Glutamatergic neuron (in vitro differentiated cells): ENCODE measurements around the gene GLYR1. TPM values are rescaled to one million over a fixed set of nuclear protein-coding genes. Genes with fewer than 3 reads are reported as not detected.
"Not testable (repeated sequence)": the region's sequence is repeated elsewhere in the genome, so short reads cannot be mapped to it uniquely, and the experiment has no call there.

Experiments
- DNase-seq: peaks from one replicate; pipeline ENCODE4 v3.0.0; 2022
- H3K27ac Mint-ChIP-seq: one replicate; pipeline ENCODE4 v1.8.0; 2020; ENCODE audit warnings: mild to moderate bottlenecking, mixed read lengths, inconsistent platforms; ENCODE audit not compliant: unreplicated experiment
- H3K27me3 Mint-ChIP-seq: one replicate; pipeline ENCODE4 v1.8.0; 2020; ENCODE audit warnings: mild to moderate bottlenecking, moderate library complexity, mixed read lengths, inconsistent platforms; ENCODE audit not compliant: unreplicated experiment
- H3K36me3 Mint-ChIP-seq: one replicate; pipeline ENCODE4 v1.8.0; 2020; ENCODE audit warnings: mild to moderate bottlenecking, mixed read lengths, inconsistent platforms; ENCODE audit not compliant: unreplicated experiment
- H3K4me1 Mint-ChIP-seq: one replicate; pipeline ENCODE4 v1.8.0; 2020; ENCODE audit warnings: mild to moderate bottlenecking, low read depth, mixed read lengths, inconsistent platforms; ENCODE audit not compliant: unreplicated experiment
- H3K4me3 Mint-ChIP-seq: one replicate; pipeline ENCODE4 v1.8.0; 2020; ENCODE audit warnings: mild to moderate bottlenecking, mixed read lengths, inconsistent platforms; ENCODE audit not compliant: unreplicated experiment
- H3K9me3 Mint-ChIP-seq: one replicate; pipeline ENCODE4 v1.8.0; 2020; ENCODE audit warnings: mild to moderate bottlenecking, moderate library complexity, mixed read lengths, inconsistent platforms; ENCODE audit not compliant: unreplicated experiment
- CTCF ChIP-seq: fragments of 200-600 bp; sonication (generic); IDR thresholded peaks from one replicate; pipeline ENCODE4 v1.5.0; 2021; ENCODE audit not compliant: partially characterized antibody, unreplicated experiment
- total RNA-seq: library from RNA; stranded (reverse); fragmentation: NEBNext Ultra II Directional; extraction: Animal tissue kit (Norgen Biotek cat#: 25700); gene quantifications from one replicate; pipeline ENCODE4 v1.2.1, GENCODE V29; 2021; ENCODE audit not compliant: unreplicated experiment

The GLYR1 gene
- total RNA-seq, 1 donor from 2014 or later: 133 TPM

- no peak for DNase-seq
- H3K4me3 Mint-ChIP-seq: no peak overlapping the region
- H3K27ac Mint-ChIP-seq: no peak overlapping the region
- H3K4me1 Mint-ChIP-seq: peaks cover 6% of the 10 kb centered on the region
- H3K36me3 Mint-ChIP-seq: no peaks in the 10 kb centered on the region
- peaks cover 5% of the 10 kb centered on the region for H3K27me3 Mint-ChIP-seq
- no peaks in the 10 kb centered on the region for H3K9me3 Mint-ChIP-seq
- TF ChIP-seq CTCF: no peak
These were observed 61.2 kb downstream of the GLYR1 start for GRCh38 chr16:4785758-4786433.

DNA sequence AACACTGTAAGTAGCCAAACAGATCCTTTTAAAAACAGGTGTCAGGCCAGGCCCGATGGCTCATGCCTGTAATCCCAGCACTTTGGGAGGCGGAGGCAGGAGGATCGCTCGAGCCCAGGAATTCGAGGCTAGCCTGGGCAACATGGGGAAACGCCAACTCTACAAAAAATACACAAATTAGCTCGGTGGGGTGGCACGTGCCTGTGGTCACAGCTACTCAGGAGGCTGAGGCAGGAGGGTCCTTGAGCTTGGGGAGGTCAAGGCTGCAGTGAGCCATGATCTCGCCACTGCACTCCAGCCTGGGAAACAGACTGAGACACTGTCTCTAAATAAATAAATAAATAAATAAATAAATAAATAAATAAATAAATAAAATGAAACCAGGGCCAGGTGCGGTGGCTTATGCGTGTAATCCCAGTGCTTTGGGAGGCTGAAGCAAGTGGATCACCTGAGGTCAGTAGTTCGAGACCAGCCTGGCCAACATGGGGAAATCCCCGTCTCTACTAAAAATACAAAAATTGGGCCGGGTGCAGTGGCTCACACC lies 62.6 kb downstream of the GLYR1 start:
- not testable (repeated sequence) for H3K4me1 Mint-ChIP-seq, H3K4me3 Mint-ChIP-seq, H3K27ac Mint-ChIP-seq, H3K36me3 Mint-ChIP-seq, H3K9me3 Mint-ChIP-seq, DNase-seq, H3K27me3 Mint-ChIP-seq

GRCh38 chr16:4783951-4784336 lies 63.1 kb downstream of the GLYR1 start:
- H3K27ac Mint-ChIP-seq: no peak overlapping the region
- no peaks in the 10 kb centered on the region for H3K36me3 Mint-ChIP-seq
- H3K4me1 Mint-ChIP-seq: peaks cover 5% of the 10 kb centered on the region
- H3K27me3 Mint-ChIP-seq: peaks cover 4% of the 10 kb centered on the region
- TF ChIP-seq CTCF: no peak
- no peak overlapping the region for H3K4me3 Mint-ChIP-seq
- DNase-seq: no peak
- H3K9me3 Mint-ChIP-seq: no peaks in the 10 kb centered on the region

DNA sequence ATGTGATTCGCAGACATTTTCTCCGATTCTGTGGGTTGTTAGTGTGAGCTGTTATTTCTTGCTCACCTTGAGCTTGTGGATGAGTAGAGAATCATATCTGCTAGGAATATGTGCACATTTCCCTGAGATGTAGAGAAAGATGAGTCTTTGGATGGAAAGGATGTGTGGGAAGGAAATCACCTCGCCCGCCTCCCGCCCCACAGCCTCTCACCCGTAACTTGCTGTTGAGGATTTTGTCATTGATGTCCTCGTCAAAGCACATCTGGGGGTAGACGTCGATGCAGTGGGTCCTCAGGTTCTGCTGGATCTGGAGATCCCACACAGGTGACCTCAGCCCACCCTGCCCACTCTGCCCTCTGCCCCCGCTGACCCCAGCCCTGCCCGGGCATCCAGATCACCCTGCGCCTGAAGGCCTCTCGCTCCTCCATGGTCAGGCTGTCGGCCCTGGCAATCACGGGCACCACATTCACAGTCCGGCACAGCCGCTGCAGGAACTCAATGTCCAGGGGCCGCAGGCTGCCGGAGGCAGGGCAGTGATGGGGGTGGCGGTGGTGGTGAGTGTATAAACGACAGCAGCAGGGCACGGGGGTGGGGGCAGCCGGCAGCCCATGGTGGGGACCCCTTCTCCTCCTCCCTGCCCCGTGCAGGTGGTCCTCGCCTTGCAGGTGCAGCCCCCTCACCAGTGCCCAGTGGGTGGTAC lies 63.7 kb downstream of the GLYR1 start:
- H3K27ac Mint-ChIP-seq: no peak overlapping the region
- no peaks in the 10 kb centered on the region for H3K36me3 Mint-ChIP-seq
- TF ChIP-seq CTCF: no peak
- peaks cover 2% of the 10 kb centered on the region for H3K27me3 Mint-ChIP-seq
- no peak overlapping the region for H3K4me3 Mint-ChIP-seq
- H3K9me3 Mint-ChIP-seq: no peaks in the 10 kb centered on the region
- peaks cover 4% of the 10 kb centered on the region for H3K4me1 Mint-ChIP-seq
- DNase-seq: no peak

DNA sequence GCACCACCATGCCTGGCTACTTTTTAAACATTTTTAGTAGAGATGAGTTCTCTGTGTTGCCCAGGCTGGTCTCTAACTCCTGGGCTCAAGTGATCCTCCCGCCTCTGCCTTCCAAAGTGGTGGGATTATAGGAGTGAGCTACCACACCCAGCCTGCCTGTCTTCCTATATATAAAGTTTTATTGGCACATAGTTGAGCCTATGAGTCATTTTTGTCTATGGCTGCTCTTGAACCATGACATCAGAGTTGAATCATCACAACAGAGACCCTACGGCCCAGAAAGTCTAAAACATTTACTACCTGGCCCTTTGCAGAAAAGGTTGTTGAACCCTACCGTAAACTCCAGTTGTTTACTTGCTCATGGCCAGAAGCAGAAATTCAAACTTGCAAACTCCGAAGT lies 66.9 kb downstream of the GLYR1 start:
- Mint-ChIP-seq H3K4me1 (no peaks in the 10 kb centered on the region), H3K9me3 (peaks cover 2% of the 10 kb centered on the region), H3K4me3 (no peak overlapping the region), H3K36me3 (no peaks in the 10 kb centered on the region), H3K27ac (no peak overlapping the region), H3K27me3 (peaks cover 2% of the 10 kb centered on the region)
- DNase-seq: no peak
- TF ChIP-seq CTCF: no peak
